IMR-90 (cell line): ENCODE measurements around the gene PSMA6. TPM values are rescaled to one million over a fixed set of nuclear protein-coding genes. Genes with fewer than 3 reads are reported as not detected.

ENCODE experiments used
- ATAC-seq: fragments of 200-7000 bp; cut with Tn5 transposase; 2 replicates; pipeline ENCODE4 v1.9.1; 2020; ENCODE audit warnings: low read depth, mild to moderate bottlenecking, moderate library complexity
- BruUV-seq: library from RNA; stranded (reverse); fragments of 400-500 nt; replicated peaks from 2 replicates; lab custom pipeline; 2021; lab: Mats Ljungman, UMichigan
- CTCF ChIA-PET: fragments of 300-600 bp; formaldehyde crosslinking; extraction: SDS; loops from one replicate; lab custom pipeline; 2021; ENCODE audit warnings: antibody characterized with exemption; lab: Yijun Ruan, JAX
- POLR2A ChIA-PET: fragments of 300-600 bp; sonication (Branson Sonifier 250); formaldehyde crosslinking; loops from one replicate; lab custom pipeline; 2022; ENCODE audit warnings: antibody characterized with exemption; ENCODE audit not compliant: unreplicated experiment; lab: Charles Lee
- DNase-seq: peaks from one replicate; pipeline ENCODE4 v3.0.0; 2013
- H2AFZ ChIP-seq: replicated peaks from 2 replicates; pipeline ENCODE3; 2013; ENCODE audit warnings: low read length, mild to moderate bottlenecking; ENCODE audit not compliant: poor library complexity
- H2AK5ac ChIP-seq: 2 replicates; pipeline ENCODE4 v1.6.1; 2013; ENCODE audit warnings: low read depth, low read length, inconsistent platforms
- H2AK9ac ChIP-seq: replicated peaks from 2 replicates; pipeline ENCODE3; 2013; ENCODE audit warnings: mild to moderate bottlenecking, low read depth, low read length, moderate library complexity; ENCODE audit not compliant: poor library complexity
- H2BK120ac ChIP-seq: 2 replicates; pipeline ENCODE4 v1.6.1; 2013; ENCODE audit warnings: low read depth, low read length, inconsistent platforms
- H2BK15ac ChIP-seq: 3 replicates; pipeline ENCODE4 v1.6.1; 2013; ENCODE audit warnings: low read depth, low read length, inconsistent platforms
- H2BK20ac ChIP-seq: 2 replicates; pipeline ENCODE4 v1.6.1; 2013; ENCODE audit warnings: low read depth, mild to moderate bottlenecking, inconsistent platforms, low read length, moderate library complexity
- H2BK5ac ChIP-seq: 2 replicates; pipeline ENCODE4 v1.6.1; 2013; ENCODE audit warnings: mild to moderate bottlenecking, low read depth, low read length, inconsistent platforms; ENCODE audit not compliant: poor library complexity, severe bottlenecking
- H3K14ac ChIP-seq: replicated peaks from 2 replicates; pipeline ENCODE4 v1.6.1; 2013; ENCODE audit warnings: low read depth, low read length, inconsistent platforms
- H3K18ac ChIP-seq: 2 replicates; pipeline ENCODE4 v1.6.1; 2013; ENCODE audit warnings: low read depth, low read length, control low read depth
- H3K23ac ChIP-seq: 2 replicates; pipeline ENCODE4 v1.6.1; 2013; ENCODE audit warnings: low read depth, low read length, inconsistent platforms
- H3K27ac ChIP-seq: 2 replicates; pipeline ENCODE4 v1.5.1; 2013; ENCODE audit warnings: mild to moderate bottlenecking, control low read depth, low read length; ENCODE audit not compliant: insufficient read depth
- H3K27me3 ChIP-seq: 2 replicates; pipeline ENCODE4 v1.6.1; 2013; ENCODE audit warnings: low read length; ENCODE audit not compliant: control insufficient read depth, insufficient read depth
- H3K36me3 ChIP-seq: 2 replicates; pipeline ENCODE4 v1.6.1; 2013; ENCODE audit warnings: low read length, mixed read lengths; ENCODE audit not compliant: control insufficient read depth, insufficient read depth
- H3K4ac ChIP-seq: 2 replicates; pipeline ENCODE4 v1.6.1; 2013; ENCODE audit warnings: low read depth, low read length, inconsistent platforms
- H3K4me1 ChIP-seq: 2 replicates; pipeline ENCODE4 v1.6.1; 2013; ENCODE audit warnings: low read length, mixed read lengths; ENCODE audit not compliant: control insufficient read depth, insufficient read depth
- H3K4me2 ChIP-seq: 2 replicates; pipeline ENCODE4 v1.6.1; 2013; ENCODE audit warnings: low read depth, mild to moderate bottlenecking, control low read depth, low read length, moderate library complexity
- H3K4me3 ChIP-seq: 2 replicates; pipeline ENCODE4 v1.5.1; 2013; ENCODE audit warnings: low read depth, mild to moderate bottlenecking, control low read depth, low read length, moderate library complexity; ENCODE audit not compliant: insufficient read depth
- H3K56ac ChIP-seq: 2 replicates; pipeline ENCODE4 v1.6.1; 2013; ENCODE audit warnings: low read length, inconsistent platforms; ENCODE audit not compliant: insufficient read depth; ENCODE audit errors: extremely low read depth
- H3K79me1 ChIP-seq, 2 experiments: 2 replicates each; pipeline ENCODE4 v1.6.1; 2013; ENCODE audit warnings: low read length in 2 of 2, inconsistent platforms in 1 of 2, low read depth in 1 of 2
- H3K9ac ChIP-seq: 2 replicates; pipeline ENCODE4 v1.6.1; 2013; ENCODE audit warnings: low read depth, low read length, control low read depth
- H3K9me1 ChIP-seq: 2 replicates; pipeline ENCODE4 v1.6.1; 2013; ENCODE audit warnings: low read length, inconsistent platforms; ENCODE audit not compliant: insufficient read depth
- H3K9me3 ChIP-seq: 2 replicates; pipeline ENCODE4 v1.6.1; 2013; ENCODE audit warnings: low read length; ENCODE audit not compliant: control insufficient read depth, insufficient read depth
- H4K20me1 ChIP-seq: 2 replicates; pipeline ENCODE4 v1.6.1; 2013; ENCODE audit warnings: low read length, inconsistent platforms; ENCODE audit not compliant: insufficient read depth
- H4K5ac ChIP-seq: 2 replicates; pipeline ENCODE4 v1.6.1; 2013; ENCODE audit warnings: mild to moderate bottlenecking, low read depth, low read length, control low read depth
- H4K8ac ChIP-seq, 2 experiments: 2 replicates each; pipeline ENCODE4 v1.6.1; 2013; ENCODE audit warnings: low read depth in 2 of 2, low read length in 2 of 2, control low read depth in 1 of 2, inconsistent platforms in 1 of 2
- H4K91ac ChIP-seq: 2 replicates; pipeline ENCODE4 v1.6.1; 2013; ENCODE audit warnings: low read depth, low read length, inconsistent platforms; ENCODE audit not compliant: insufficient read depth
- BHLHE40 ChIP-seq: fragments of 150-350 bp; IDR thresholded peaks from 2 replicates; pipeline ENCODE4 v1.6.1; 2016; ENCODE audit warnings: mild to moderate bottlenecking, low read depth, low read length
- CHD1 ChIP-seq: IDR thresholded peaks from 2 replicates; pipeline ENCODE4 v1.6.1; 2012; ENCODE audit warnings: low read depth, low read length, improper control_type of control experiment
- ELK1 ChIP-seq: fragments of 150-350 bp; IDR thresholded peaks from 2 replicates; pipeline ENCODE4 v1.6.1; 2016; ENCODE audit warnings: low read depth, mild to moderate bottlenecking, low read length, moderate library complexity, borderline replicate concordance
- FOS ChIP-seq: fragments of 150-350 bp; IDR thresholded peaks from 2 replicates; pipeline ENCODE4 v1.6.1; 2016; ENCODE audit warnings: low read depth, low read length
- MAFK ChIP-seq: IDR thresholded peaks from 2 replicates; pipeline ENCODE4 v1.6.1; 2012; ENCODE audit warnings: low read depth, low read length, improper control_type of control experiment
- NFE2L2 ChIP-seq: fragments of 150-350 bp; IDR thresholded peaks from 2 replicates; pipeline ENCODE4 v1.6.1; 2016; ENCODE audit warnings: low read depth, mild to moderate bottlenecking, low read length
- POLR2A ChIP-seq: IDR thresholded peaks from 2 replicates; pipeline ENCODE4 v1.6.1; 2012; ENCODE audit warnings: mild to moderate bottlenecking, low read depth, low read length
- RAD21 ChIP-seq: IDR thresholded peaks from 2 replicates; pipeline ENCODE4 v1.6.1; 2012; ENCODE audit warnings: low read length, improper control_type of control experiment
- RCOR1 ChIP-seq: IDR thresholded peaks from 2 replicates; pipeline ENCODE4 v1.6.1; 2012; ENCODE audit warnings: mild to moderate bottlenecking, low read length, improper control_type of control experiment; ENCODE audit not compliant: insufficient replicate concordance
- RFX5 ChIP-seq: IDR thresholded peaks from 2 replicates; pipeline ENCODE4 v1.8.0; 2012; ENCODE audit warnings: low read depth, mild to moderate bottlenecking, low read length, moderate library complexity
- WGBS, 2 experiments: methylation state at CpG; one replicate each; pipeline versions ENCODE4 v1.1.5 to v1.1.7; 2013; ENCODE audit warnings: missing lambda C conversion rate in 2 of 2; ENCODE audit not compliant: insufficient read length in 1 of 2; ENCODE audit errors: extremely low coverage in 2 of 2; 5-methylcytosine and 5-hydroxymethylcytosine counted together
- dilution Hi-C: fragments of 300-500 bp; cut with HindIII; formaldehyde crosslinking; loops from one replicate; pipeline ENCODE4 v1.14.3; 2018; ENCODE audit warnings: low sequenced_read_pairs; ENCODE audit not compliant: unreplicated experiment
- in situ Hi-C: fragments of 300-500 bp; cut with MboI; formaldehyde crosslinking; loops from 3 replicates; pipeline ENCODE4 v1.14.3; 2019; ENCODE audit warnings: low sequenced_read_pairs, inconsistent platforms, mixed read lengths
- intact Hi-C: fragments of 100-400 bp; cut with micrococcal nuclease; formaldehyde crosslinking; loops from 2 replicates; pipeline ENCODE4 v1.10.0; 2022
- polyA plus RNA-seq, 3 experiments: library from polyadenylated mRNA; depleted of rRNA; stranded (reverse); fragments of >200 nt; gene quantifications; 2 replicates each; pipeline ENCODE4 v1.2.3, GENCODE V29; 2012; ENCODE audit warnings: low replicate concordance in 1 of 3
- total RNA-seq: library from RNA; depleted of rRNA; stranded (reverse); fragments of >200 nt; gene quantifications from 2 replicates; pipeline ENCODE4 v1.2.3, GENCODE V29; 2012
- TF ChIP-seq, protein P1 (sequence below): conservative IDR thresholded peaks from 2 replicates; pipeline ENCODE4 v1.5.1; 2012; ENCODE audit warnings: mild to moderate bottlenecking, low read depth, low read length, improper control_type of control experiment

Gene PSMA6
- total and polyA plus RNA-seq, 2 of the 4 experiments (the other 2 are of a cell fraction): 184 to 530 TPM

- no peak overlapping the region for H3K27ac ChIP-seq
- no CpG with 5 or more reads among the region's 2 CpGs for WGBS, 2 experiments
- H3K9ac ChIP-seq: no peak overlapping the region
- H3K9me3 ChIP-seq: no peaks in the 10 kb centered on the region
- H3K23ac ChIP-seq: no peak overlapping the region
- no peak overlapping the region for H2AK9ac ChIP-seq
- H3K79me1 ChIP-seq: no peaks in the 10 kb centered on the region
- TF ChIP-seq RAD21 (no peak), BHLHE40 (no peak), ELK1 (no peak), CHD1 (no peak), RCOR1 (no peak), FOS (no peak), NFE2L2 (no peak), RFX5 (no peak), MAFK (no peak), POLR2A (no peak)
- TF ChIP-seq, protein P1, sequence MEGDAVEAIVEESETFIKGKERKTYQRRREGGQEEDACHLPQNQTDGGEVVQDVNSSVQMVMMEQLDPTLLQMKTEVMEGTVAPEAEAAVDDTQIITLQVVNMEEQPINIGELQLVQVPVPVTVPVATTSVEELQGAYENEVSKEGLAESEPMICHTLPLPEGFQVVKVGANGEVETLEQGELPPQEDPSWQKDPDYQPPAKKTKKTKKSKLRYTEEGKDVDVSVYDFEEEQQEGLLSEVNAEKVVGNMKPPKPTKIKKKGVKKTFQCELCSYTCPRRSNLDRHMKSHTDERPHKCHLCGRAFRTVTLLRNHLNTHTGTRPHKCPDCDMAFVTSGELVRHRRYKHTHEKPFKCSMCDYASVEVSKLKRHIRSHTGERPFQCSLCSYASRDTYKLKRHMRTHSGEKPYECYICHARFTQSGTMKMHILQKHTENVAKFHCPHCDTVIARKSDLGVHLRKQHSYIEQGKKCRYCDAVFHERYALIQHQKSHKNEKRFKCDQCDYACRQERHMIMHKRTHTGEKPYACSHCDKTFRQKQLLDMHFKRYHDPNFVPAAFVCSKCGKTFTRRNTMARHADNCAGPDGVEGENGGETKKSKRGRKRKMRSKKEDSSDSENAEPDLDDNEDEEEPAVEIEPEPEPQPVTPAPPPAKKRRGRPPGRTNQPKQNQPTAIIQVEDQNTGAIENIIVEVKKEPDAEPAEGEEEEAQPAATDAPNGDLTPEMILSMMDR: no peak
- H4K5ac ChIP-seq: no peak overlapping the region
- no peak overlapping the region for H2BK120ac ChIP-seq
- no peak overlapping the region for H4K8ac ChIP-seq
- H3K27me3 ChIP-seq: no peaks in the 10 kb centered on the region
- no peak for DNase-seq
- no peak overlapping the region for H2BK15ac ChIP-seq
- peaks cover 9% of the 10 kb centered on the region for H3K36me3 ChIP-seq
- H3K4me3 ChIP-seq: no peak overlapping the region
- no peaks in the 10 kb centered on the region for H3K4me1 ChIP-seq
- no peak overlapping the region for H2AFZ ChIP-seq
- dilution Hi-C loops (no loop called here), in situ Hi-C loops (no loop called here), intact Hi-C loops (no loop called here)
- H3K9me1 ChIP-seq: no peaks in the 10 kb centered on the region
- no peak overlapping the region for H2BK5ac ChIP-seq
- no peak for ATAC-seq
- H4K91ac ChIP-seq: no peak overlapping the region
- no peak overlapping the region for H3K56ac ChIP-seq
- ChIA-PET POLR2A (no interaction called here), CTCF (interaction anchor here (1.7 kb wide), 1 partner anchor 12 kb away, joined by 5 read pairs; no protein-coding TSS in a partner anchor)
- H2BK20ac ChIP-seq: no peak overlapping the region
- no TSS peak for BruUV-seq
- no peak overlapping the region for H3K18ac ChIP-seq
- no peaks in the 10 kb centered on the region for H4K20me1 ChIP-seq
- H2AK5ac ChIP-seq: no peak overlapping the region
- H3K4ac ChIP-seq: no peak overlapping the region
- H3K14ac ChIP-seq: no peak overlapping the region
- H3K4me2 ChIP-seq: no peak overlapping the region
Measured at GRCh38 chr14:35274805-35275204, 17.4 kb upstream of the PSMA6 start.
